K562 (cell line): ENCODE measurements around the gene GRIN2D. TPM values are rescaled to one million over a fixed set of nuclear protein-coding genes. Genes with fewer than 3 reads are reported as not detected.
A peak's percentile ranks its signal among the peaks of the same experiment; 100 is the strongest.

Experiments used
- ARID1B ChIP-seq: fragments of 450-650 bp; IDR thresholded peaks from 2 replicates; pipeline ENCODE4 v1.6.1; 2016; ENCODE audit warnings: antibody characterized with exemption, mild to moderate bottlenecking, inconsistent platforms
- ATF2 ChIP-seq: sonication (generic); formaldehyde crosslinking; IDR thresholded peaks from 2 replicates; pipeline ENCODE4 v1.8.1; 2022; ENCODE audit warnings: missing genetic modification reagents
- CBFA2T3 ChIP-seq: fragments of 450-650 bp; IDR thresholded peaks from 2 replicates; pipeline ENCODE4 v1.6.1; 2017
- CHD1 ChIP-seq: fragments of 200-600 bp; sonication (generic); IDR thresholded peaks from one replicate; pipeline ENCODE4 v1.6.1; 2012; ENCODE audit warnings: mild to moderate bottlenecking, moderate library complexity, low read length, inconsistent platforms
- E2F6 ChIP-seq, 2 experiments: IDR thresholded peaks; 2 replicates each; pipeline ENCODE4 v1.6.1; 2011; ENCODE audit warnings: borderline replicate concordance in 1 of 2, control low read depth in 1 of 2, low read depth in 1 of 2, low read length in 1 of 2, mild to moderate bottlenecking in 1 of 2, mixed read lengths in 1 of 2, moderate library complexity in 1 of 2; ENCODE audit not compliant: insufficient read depth in 1 of 2, insufficient read length in 1 of 2, poor library complexity in 1 of 2, severe bottlenecking in 1 of 2; ENCODE audit errors: extremely low read depth in 1 of 2
- GTF2B ChIP-seq: IDR thresholded peaks from 2 replicates; pipeline ENCODE4 v1.6.1; 2011; ENCODE audit not compliant: insufficient read length; ENCODE audit errors: extremely low read depth
- KDM2B ChIP-seq: fragments of 250-450 bp; sonication (Bioruptor Pico); IDR thresholded peaks from 2 replicates; pipeline ENCODE4 v1.8.0; 2021; ENCODE audit warnings: mild to moderate bottlenecking, moderate library complexity
- LARP7 ChIP-seq: fragments of 450-650 bp; IDR thresholded peaks from 2 replicates; pipeline ENCODE4 v1.6.1; 2016
- MBD2 ChIP-seq: sonication (generic); IDR thresholded peaks from 2 replicates; pipeline ENCODE4 v1.6.1; 2016; ENCODE audit warnings: low read depth, borderline replicate concordance
- POLR2B ChIP-seq: fragments of 450-650 bp; IDR thresholded peaks from 2 replicates; pipeline ENCODE4 v1.6.1; 2018; ENCODE audit warnings: low read depth; ENCODE audit not compliant: partially characterized antibody
- PRDM10 ChIP-seq: fragments of 450-650 bp; IDR thresholded peaks from 2 replicates; pipeline ENCODE4 v1.6.1; 2018; ENCODE audit not compliant: partially characterized antibody
- SP2 ChIP-seq: IDR thresholded peaks from 2 replicates; pipeline ENCODE4 v1.6.1; 2011; ENCODE audit warnings: mild to moderate bottlenecking, low read depth, low read length, moderate library complexity; ENCODE audit not compliant: poor library complexity, severe bottlenecking; ENCODE audit errors: extremely low read depth
- THRAP3 ChIP-seq: fragments of 450-650 bp; IDR thresholded peaks from 2 replicates; pipeline ENCODE4 v1.6.1; 2016; ENCODE audit warnings: mild to moderate bottlenecking, inconsistent platforms, borderline replicate concordance
- TSC22D4 ChIP-seq: fragments of 450-650 bp; IDR thresholded peaks from 2 replicates; pipeline ENCODE4 v1.6.1; 2016; ENCODE audit warnings: missing genetic modification characterization, missing biosample characterization, control low read depth
- ZBTB17 ChIP-seq: fragments of 450-650 bp; formaldehyde crosslinking; IDR thresholded peaks from 2 replicates; pipeline ENCODE4 v1.4.0; 2020; ENCODE audit warnings: mild to moderate bottlenecking
- ZFX ChIP-seq: sonication (generic); formaldehyde crosslinking; IDR thresholded peaks from 2 replicates; pipeline ENCODE4 v1.8.0; 2022; ENCODE audit warnings: mild to moderate bottlenecking, missing genetic modification reagents, moderate library complexity
- ZNF217 ChIP-seq: sonication (generic); formaldehyde crosslinking; IDR thresholded peaks from 2 replicates; pipeline ENCODE4 v1.8.0; 2022; ENCODE audit warnings: mild to moderate bottlenecking, missing genetic modification reagents
- ZNF282 ChIP-seq: sonication (generic); formaldehyde crosslinking; IDR thresholded peaks from 2 replicates; pipeline ENCODE4 v1.8.1; 2023; ENCODE audit warnings: missing genetic modification reagents
- ZNF655 ChIP-seq: fragments of 250-450 bp; sonication (Bioruptor Pico); IDR thresholded peaks from 2 replicates; pipeline ENCODE4 v1.5.0; 2021
- polyA plus RNA-seq, 8 experiments: library from polyadenylated mRNA; depleted of rRNA in 4 of 8; stranded (reverse) in 5 of 8; unstranded in 3 of 8; fragments of >200 nt; fragmentation: Nextera tagmentation in 2 of 8; fragmentation: Illumina TruSeq in 1 of 8; extraction: Ambion mirVana in 2 of 8; extraction: Trizol in 1 of 8; gene quantifications; 2 replicates each; pipeline versions ENCODE4 v1.2.1 to v1.2.3, GENCODE V29; 2011 to 2014; ENCODE audit warnings: inconsistent platforms in 1 of 8, missing spikeins in 1 of 8
- total RNA-seq, 7 experiments: library from RNA; depleted of rRNA in 6 of 7; stranded (reverse); fragments of >200 nt in 6 of 7; fragmentation: Illumina TruSeq in 2 of 7; extraction: Trizol in 2 of 7; gene quantifications; 2 replicates each; pipeline versions ENCODE4 v1.2.1 to v1.2.3, GENCODE V29; 2011 to 2021; ENCODE audit warnings: low replicate concordance in 1 of 7

The GRIN2D gene
- total and polyA plus RNA-seq, 9 of the 15 experiments (the other 6 are each of a cell fraction or from before 2014, with no cell fraction given), result 0.32 to 31.5 (median 1.8) TPM

- TF ChIP-seq POLR2B (peak; percentile 13), SP2 (no peak), ATF2 (no peak), E2F6 (IDR thresholded peaks at IDR 0.05; ENCODE audit: borderline replicate concordance in 1 of 2, extremely low read depth in 1 of 2, insufficient read depth in 1 of 2, insufficient read length in 1 of 2, low read depth in 1 of 2, low read length in 1 of 2, poor library complexity in 1 of 2, severe bottlenecking in 1 of 2) (no peak), ARID1B (no peak), CHD1 (no peak), ZNF655 (no peak), THRAP3 (no peak), ZNF282 (CRISPR knock-in tag) (no peak), ZNF217 (CRISPR knock-in tag) (no peak), MBD2 (peak; percentile 60; the same call in 1 of the 2 replicates), CBFA2T3 (no peak), GTF2B (no peak), PRDM10 (peak; percentile 91), KDM2B (CRISPR knock-in tag) (no peak), TSC22D4 (tag) (no peak), ZBTB17 (CRISPR knock-in tag) (no peak), LARP7 (no peak), ZFX (CRISPR knock-in tag) (no peak)
These were observed 10.1 kb downstream of the GRIN2D start (continued) for GRCh38 chr19:48403606-48404005.
